HEK293 (cell line): Measurements from ENCODE around the gene VANGL1.
"Not testable (repeated sequence)": the region's sequence is repeated elsewhere in the genome, so short reads cannot be mapped to it uniquely, and the experiment has no call there.

Source experiments
- CTCF ChIA-PET: fragments of 350-600 bp; formaldehyde crosslinking; extraction: SDS; loops from one replicate; lab custom pipeline; 2021; ENCODE audit warnings: antibody characterized with exemption; lab: Yijun Ruan, JAX
- POLR2A ChIA-PET: fragments of 300-600 bp; formaldehyde crosslinking; extraction: SDS; loops from one replicate; lab custom pipeline; 2020; ENCODE audit warnings: antibody characterized with exemption, inconsistent platforms; lab: Yijun Ruan, JAX
- H3K27ac ChIP-seq: fragments of 200-500 bp; sonication (Bioruptor generic); 2 replicates; pipeline ENCODE4 v1.5.1; 2014; ENCODE audit warnings: low read depth, low read length, control low read depth, inconsistent platforms; ENCODE audit errors: extremely low read depth
- H3K36me3 ChIP-seq, 2 experiments: fragments of 200-500 bp in 1 of 2; sonication (Bioruptor generic) in 1 of 2; 1 replicate in 1 of 2; 2 replicates in 1 of 2; pipeline ENCODE4 v1.5.1; 2014 to 2017; ENCODE audit warnings: inconsistent platforms in 2 of 2, low read length in 2 of 2; ENCODE audit not compliant: control insufficient read depth in 2 of 2, insufficient read depth in 1 of 2
- H3K4me1 ChIP-seq: fragments of 200-500 bp; sonication (Bioruptor generic); 2 replicates; pipeline ENCODE4 v1.5.1; 2014; ENCODE audit warnings: mild to moderate bottlenecking, low read length, inconsistent platforms; ENCODE audit not compliant: control insufficient read depth, insufficient read depth
- H3K4me3 ChIP-seq: 2 replicates; pipeline ENCODE4 v1.5.1; 2011; ENCODE audit warnings: low read depth, mild to moderate bottlenecking, control low read depth, low read length, moderate library complexity
- H3K9me3 ChIP-seq: fragments of 200-500 bp; sonication (Bioruptor generic); 2 replicates; pipeline ENCODE4 v1.5.1; 2014; ENCODE audit warnings: low read depth, low read length, inconsistent platforms; ENCODE audit not compliant: control insufficient read depth, insufficient read depth
- KLF8 ChIP-seq: fragments of 450-650 bp; formaldehyde crosslinking; IDR thresholded peaks from 2 replicates; pipeline ENCODE4 v1.5.1; 2016; ENCODE audit warnings: missing biosample characterization, missing genetic modification characterization
- PATZ1 ChIP-seq: fragments of 450-650 bp; formaldehyde crosslinking; IDR thresholded peaks from 2 replicates; pipeline ENCODE4 v1.5.1; 2016; ENCODE audit warnings: missing biosample characterization, missing genetic modification characterization
- SALL2 ChIP-seq: fragments of 450-650 bp; formaldehyde crosslinking; IDR thresholded peaks from 2 replicates; pipeline ENCODE4 v1.5.0; 2017; ENCODE audit warnings: missing biosample characterization, mild to moderate bottlenecking, missing genetic modification characterization, borderline replicate concordance
- TCF7L2 ChIP-seq: IDR thresholded peaks from 2 replicates; pipeline ENCODE4 v1.6.1; 2011; ENCODE audit warnings: low read depth, mild to moderate bottlenecking, inconsistent platforms, low read length, moderate library complexity, borderline replicate concordance
- ZBTB48 ChIP-seq: fragments of 450-650 bp; formaldehyde crosslinking; IDR thresholded peaks from 2 replicates; pipeline ENCODE4 v1.5.1; 2016; ENCODE audit warnings: missing biosample characterization, missing genetic modification characterization
- ZNF114 ChIP-seq: fragments of 450-650 bp; formaldehyde crosslinking; IDR thresholded peaks from 2 replicates; pipeline ENCODE4 v1.5.0; 2017; ENCODE audit warnings: missing biosample characterization, missing genetic modification characterization
- ZNF138 ChIP-seq: fragments of 450-650 bp; formaldehyde crosslinking; IDR thresholded peaks from 2 replicates; pipeline ENCODE4 v1.5.1; 2016; ENCODE audit warnings: missing biosample characterization, missing genetic modification characterization, borderline replicate concordance
- ZNF146 ChIP-seq: fragments of 450-650 bp; formaldehyde crosslinking; IDR thresholded peaks from 2 replicates; pipeline ENCODE4 v1.5.1; 2016; ENCODE audit warnings: missing biosample characterization, missing genetic modification characterization
- ZNF202 ChIP-seq: fragments of 450-650 bp; formaldehyde crosslinking; IDR thresholded peaks from 2 replicates; pipeline ENCODE4 v1.5.1; 2016; ENCODE audit warnings: missing biosample characterization, missing genetic modification characterization, borderline replicate concordance
- ZNF280D ChIP-seq: fragments of 450-650 bp; formaldehyde crosslinking; IDR thresholded peaks from 2 replicates; pipeline ENCODE4 v1.5.1; 2016; ENCODE audit warnings: missing biosample characterization, missing genetic modification characterization
- ZNF529 ChIP-seq: fragments of 450-650 bp; formaldehyde crosslinking; IDR thresholded peaks from 2 replicates; pipeline ENCODE4 v1.5.1; 2017; ENCODE audit warnings: missing genetic modification characterization, missing biosample characterization; ENCODE audit not compliant: insufficient replicate concordance

The VANGL1 gene

GRCh38 chr1:115632251-115633026, 9.3 kb upstream of the VANGL1 start (continued):
- no peak for TF ChIP-seq TCF7L2
- no peak for TF ChIP-seq PATZ1 (tag by site-specific recombination)

- TF ChIP-seq ZNF146 (tag by site-specific recombination), result peak; percentile 77
- peak; percentile 70; the same call in 1 of the 2 replicates for TF ChIP-seq ZNF280D (tag by site-specific recombination)
- CTCF ChIA-PET, result interaction anchor here (0.6 to 3.2 kb wide), 2 partner anchors 9 to 73 kb away, joined by 3 to 9 read pairs; no protein-coding TSS in a partner anchor
- POLR2A ChIA-PET, H3K27ac ChIP-seq, H3K36me3 ChIP-seq, H3K4me1 ChIP-seq, H3K9me3 ChIP-seq, H3K4me3 ChIP-seq: not testable (repeated sequence)
Observed at GRCh38 chr1:115633606-115634005, 8.2 kb upstream of the VANGL1 start.

- CTCF ChIA-PET, result interaction anchor here (0.6 kb wide), 1 partner anchor 344 kb away, joined by 3 read pairs; no protein-coding TSS in a partner anchor
- H3K27ac ChIP-seq, H3K4me1 ChIP-seq, H3K4me3 ChIP-seq, H3K36me3 ChIP-seq, POLR2A ChIA-PET, H3K9me3 ChIP-seq: not testable (repeated sequence)
- peak; percentile 53 for TF ChIP-seq ZNF529 (tag by site-specific recombination)
Observed at GRCh38 chr1:115637247-115637646, 4.5 kb upstream of the VANGL1 start.

- ChIA-PET CTCF (interaction anchor here (0.7 kb wide), 1 partner anchor 133 kb away, joined by 5 read pairs; no protein-coding TSS in a partner anchor), POLR2A (no interaction called here)
- H3K4me1 ChIP-seq, result peaks cover 13% of the 10 kb centered on the region
- H3K9me3 ChIP-seq, result no peaks in the 10 kb centered on the region
- H3K27ac ChIP-seq, result no peak overlapping the region
- no peak for TF ChIP-seq KLF8 (tag by site-specific recombination)
- TF ChIP-seq ZNF202 (tag by site-specific recombination), result no peak
- TF ChIP-seq SALL2, result no peak
- TF ChIP-seq ZBTB48 (tag by site-specific recombination), result no peak
- TF ChIP-seq ZNF138, result no peak
- no peak for TF ChIP-seq ZNF114
- no peaks in the 10 kb centered on the region for H3K36me3 ChIP-seq
- H3K4me3 ChIP-seq, result no peak overlapping the region
Observed at GRCh38 chr1:115640384-115640783, 1.4 kb upstream of the VANGL1 start.
